B cell (primary cell): ENCODE results near the gene FOXI1.

Experiments
- EZH2 ChIP-seq: IDR thresholded peaks from 2 replicates; pipeline ENCODE4 v1.6.1; 2012; ENCODE audit warnings: borderline replicate concordance, low read depth, mild to moderate bottlenecking, moderate library complexity, low read length; ENCODE audit not compliant: insufficient read depth, poor library complexity, severe bottlenecking
- TF ChIP-seq, protein P1 (sequence below): fragments of 200-600 bp; IDR thresholded peaks from one replicate; pipeline ENCODE4 v1.8.0; 2022; ENCODE audit warnings: antibody characterized with exemption, mild to moderate bottlenecking

DNA sequence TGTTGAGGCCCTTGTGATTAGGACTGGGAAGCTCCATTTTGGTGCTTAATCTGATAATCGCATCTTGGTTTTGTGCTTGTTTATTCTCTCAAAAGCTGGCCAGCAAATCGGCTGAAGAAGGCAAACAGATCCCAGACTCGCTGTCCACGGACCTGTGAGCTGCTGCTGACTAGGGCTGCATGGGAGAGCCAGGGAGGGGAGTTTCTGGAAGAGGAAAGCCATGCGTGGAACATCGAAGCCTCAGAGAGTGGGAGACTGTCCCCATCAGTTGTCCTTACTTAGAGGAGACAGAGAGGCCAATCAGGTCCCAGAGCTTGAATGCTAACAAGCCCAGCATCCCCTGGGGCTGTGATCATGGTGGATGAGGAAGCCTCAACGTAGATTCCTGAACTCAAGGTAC lies 23.0 kb upstream of the FOXI1 start:
- TF ChIP-seq, protein P1, sequence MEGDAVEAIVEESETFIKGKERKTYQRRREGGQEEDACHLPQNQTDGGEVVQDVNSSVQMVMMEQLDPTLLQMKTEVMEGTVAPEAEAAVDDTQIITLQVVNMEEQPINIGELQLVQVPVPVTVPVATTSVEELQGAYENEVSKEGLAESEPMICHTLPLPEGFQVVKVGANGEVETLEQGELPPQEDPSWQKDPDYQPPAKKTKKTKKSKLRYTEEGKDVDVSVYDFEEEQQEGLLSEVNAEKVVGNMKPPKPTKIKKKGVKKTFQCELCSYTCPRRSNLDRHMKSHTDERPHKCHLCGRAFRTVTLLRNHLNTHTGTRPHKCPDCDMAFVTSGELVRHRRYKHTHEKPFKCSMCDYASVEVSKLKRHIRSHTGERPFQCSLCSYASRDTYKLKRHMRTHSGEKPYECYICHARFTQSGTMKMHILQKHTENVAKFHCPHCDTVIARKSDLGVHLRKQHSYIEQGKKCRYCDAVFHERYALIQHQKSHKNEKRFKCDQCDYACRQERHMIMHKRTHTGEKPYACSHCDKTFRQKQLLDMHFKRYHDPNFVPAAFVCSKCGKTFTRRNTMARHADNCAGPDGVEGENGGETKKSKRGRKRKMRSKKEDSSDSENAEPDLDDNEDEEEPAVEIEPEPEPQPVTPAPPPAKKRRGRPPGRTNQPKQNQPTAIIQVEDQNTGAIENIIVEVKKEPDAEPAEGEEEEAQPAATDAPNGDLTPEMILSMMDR: no peak
- no peak for TF ChIP-seq EZH2
